ENCODE results near the gene ANKRD34A. TPM values are rescaled to one million over a fixed set of nuclear protein-coding genes. Genes with fewer than 3 reads are reported as not detected.
A peak's percentile ranks its signal among the peaks of the same experiment; 100 is the strongest.

ANKRD34A gene
- total and polyA plus RNA-seq, 2 donors: 0.21 to 1.4 TPM

DNA sequence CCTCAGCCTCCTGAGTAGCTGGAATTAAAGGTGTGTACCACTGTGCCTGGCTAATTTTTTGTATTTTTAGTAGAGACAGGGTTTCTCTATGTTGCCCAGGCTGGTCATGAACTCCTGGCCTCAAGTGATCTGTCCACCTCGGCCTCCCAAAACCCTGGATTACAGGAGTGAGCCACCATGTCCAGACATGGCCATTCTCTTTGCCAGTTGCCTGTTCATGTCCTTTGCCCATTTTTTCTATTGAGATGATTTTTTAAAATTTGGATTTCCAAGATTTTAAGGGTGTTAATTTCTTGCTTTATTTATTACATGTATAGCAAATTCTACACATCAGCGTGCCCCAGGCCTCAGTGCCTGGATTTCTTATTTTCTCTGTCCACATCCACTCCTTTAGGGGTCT, 2.9 kb upstream of the ANKRD34A start:
- H3K4me3 ChIP-seq (ENCODE audit: low read depth, low read length): no peak overlapping the region
- DNase-seq (ENCODE audit: extremely low spot score): no peak
- 97% methylated on average over 2 of the region's 2 CpGs for WGBS
- no peaks in the 10 kb centered on the region for H3K36me3 ChIP-seq (ENCODE audit: insufficient read depth)
- no peak overlapping the region for H3K27ac ChIP-seq (ENCODE audit: low read depth)
- peaks cover 1% of the 10 kb centered on the region for H3K4me1 ChIP-seq (ENCODE audit: insufficient read depth)

DNA sequence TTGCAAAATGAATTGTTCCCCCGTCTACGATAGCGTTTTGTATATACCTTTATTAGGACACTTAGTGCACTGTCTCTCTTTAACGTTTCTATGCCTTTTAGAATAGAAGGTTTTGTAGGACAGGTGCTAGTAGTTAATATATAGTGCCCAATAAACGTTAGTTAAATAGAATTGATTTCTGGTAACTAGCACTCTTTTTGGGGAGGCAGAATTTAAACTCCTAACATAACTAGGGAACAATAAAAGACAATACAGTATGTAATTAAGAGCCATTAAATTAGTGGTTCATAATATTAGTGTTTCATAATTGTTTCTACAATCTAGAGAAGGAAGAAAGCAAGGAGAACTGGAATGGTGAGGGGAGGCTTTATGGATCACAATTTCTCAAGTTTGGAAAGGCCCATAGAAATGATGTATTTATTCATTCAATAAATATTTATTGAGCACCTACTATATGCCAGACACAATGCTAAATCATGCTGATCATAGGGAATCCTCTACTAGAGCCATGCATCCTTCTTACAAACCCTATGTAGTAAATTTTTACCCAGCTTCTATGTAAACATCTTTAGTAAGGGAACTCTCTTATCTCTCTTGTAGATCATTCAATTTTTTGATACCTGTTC, 857 bp upstream of the ANKRD34A start:
- peak overlapping the region; percentile 61 for H3K4me3 ChIP-seq (ENCODE audit: low read depth, low read length)
- H3K27ac ChIP-seq (ENCODE audit: low read depth): no peak overlapping the region
- WGBS: 2% methylated on average over 5 of the region's 5 CpGs
- H3K4me1 ChIP-seq (ENCODE audit: insufficient read depth): peaks cover 1% of the 10 kb centered on the region
- H3K36me3 ChIP-seq (ENCODE audit: insufficient read depth): no peaks in the 10 kb centered on the region
- no peak for DNase-seq (ENCODE audit: extremely low spot score)

DNA sequence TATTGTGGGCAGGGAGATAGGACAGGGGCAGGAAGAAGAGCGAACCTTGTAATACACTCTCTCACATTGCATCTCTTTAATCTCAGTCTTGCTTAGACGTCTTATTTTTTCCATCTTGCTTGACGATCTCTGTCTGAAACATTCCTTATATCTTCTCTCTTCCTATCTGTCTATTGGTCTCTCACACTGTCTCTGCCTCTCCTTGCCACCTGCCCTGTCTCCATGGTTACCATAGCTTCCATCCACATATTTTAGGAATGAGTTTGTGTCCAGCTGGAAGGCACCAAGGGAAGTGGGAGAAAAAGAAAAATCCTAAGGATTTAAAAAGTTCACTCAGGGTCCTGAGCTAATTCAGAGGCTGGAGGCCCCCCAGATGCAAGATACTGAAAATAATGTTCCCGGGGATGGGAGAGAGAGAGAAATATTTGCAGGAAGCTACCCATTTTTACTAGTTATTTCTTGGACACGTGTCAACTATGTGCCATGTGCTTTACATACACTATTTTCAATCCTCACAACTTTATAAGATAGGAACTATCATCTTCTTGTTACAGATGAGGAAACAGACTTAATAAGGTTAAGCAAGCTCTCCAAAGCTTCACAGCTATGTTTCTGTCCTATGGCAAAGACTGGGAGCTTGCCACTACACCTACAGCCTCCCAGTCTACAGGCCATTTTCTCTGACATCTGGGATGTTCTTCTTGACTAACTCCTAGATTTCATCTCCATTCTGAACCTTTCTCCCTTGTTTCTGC, 933 bp downstream of the ANKRD34A start:
- DNase-seq (ENCODE audit: extremely low spot score): no peak
- peak overlapping the region; percentile 33 for H3K27ac ChIP-seq (ENCODE audit: low read depth)
- no peaks in the 10 kb centered on the region for H3K36me3 ChIP-seq (ENCODE audit: insufficient read depth)
- peaks cover 1% of the 10 kb centered on the region for H3K4me1 ChIP-seq (ENCODE audit: insufficient read depth)
- H3K4me3 ChIP-seq (ENCODE audit: low read depth, low read length): peak overlapping the region; percentile 61
- WGBS: 16% methylated on average over 5 of the region's 5 CpGs

DNA sequence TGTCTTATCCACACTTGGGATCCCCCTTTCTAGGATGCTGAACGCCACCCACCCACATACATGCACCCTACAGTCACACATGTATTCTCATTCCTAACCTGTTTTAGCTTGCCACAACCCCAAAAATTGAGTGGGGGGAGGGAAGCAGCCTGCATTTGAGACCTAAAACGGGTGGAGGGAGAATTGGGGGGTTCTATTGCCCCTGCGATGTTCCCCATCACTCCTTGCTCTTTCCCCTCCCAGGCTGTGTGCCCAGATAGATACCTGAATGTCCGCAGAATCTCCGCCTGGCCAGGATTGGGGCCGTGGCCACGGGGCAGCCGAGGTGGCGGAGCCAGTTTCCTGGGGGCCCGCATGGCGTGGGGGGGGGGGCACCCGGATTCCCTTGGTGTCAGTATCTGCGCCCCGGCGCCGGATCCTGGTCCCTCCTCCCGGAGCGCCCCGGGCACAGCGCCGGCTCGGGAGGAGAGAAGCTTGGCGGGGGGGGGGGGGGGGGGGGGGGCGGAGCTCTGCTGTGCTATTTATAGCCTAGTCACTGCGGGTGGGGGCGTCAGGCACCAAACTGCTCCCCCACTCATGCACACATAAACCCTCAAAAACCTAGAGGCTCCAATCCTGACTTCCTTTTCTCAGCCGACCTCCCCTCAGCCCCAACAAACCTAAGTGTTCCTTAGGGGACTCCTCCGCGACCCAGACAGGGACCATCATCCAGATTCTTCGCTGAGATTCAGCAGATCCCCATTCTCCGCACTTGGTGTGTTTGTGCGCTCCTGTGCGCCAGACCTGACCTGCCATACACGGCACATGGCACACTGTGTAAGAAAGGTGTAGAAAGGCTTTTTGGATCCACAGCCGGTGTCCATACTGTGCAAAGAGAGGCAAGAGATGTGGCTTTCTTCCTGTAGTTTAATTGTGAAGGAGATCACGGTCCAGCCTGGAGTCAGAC, 1.9 kb downstream of the ANKRD34A start:
- DNase-seq (ENCODE audit: extremely low spot score): no peak
- peaks cover 1% of the 10 kb centered on the region for H3K4me1 ChIP-seq (ENCODE audit: insufficient read depth)

DNA sequence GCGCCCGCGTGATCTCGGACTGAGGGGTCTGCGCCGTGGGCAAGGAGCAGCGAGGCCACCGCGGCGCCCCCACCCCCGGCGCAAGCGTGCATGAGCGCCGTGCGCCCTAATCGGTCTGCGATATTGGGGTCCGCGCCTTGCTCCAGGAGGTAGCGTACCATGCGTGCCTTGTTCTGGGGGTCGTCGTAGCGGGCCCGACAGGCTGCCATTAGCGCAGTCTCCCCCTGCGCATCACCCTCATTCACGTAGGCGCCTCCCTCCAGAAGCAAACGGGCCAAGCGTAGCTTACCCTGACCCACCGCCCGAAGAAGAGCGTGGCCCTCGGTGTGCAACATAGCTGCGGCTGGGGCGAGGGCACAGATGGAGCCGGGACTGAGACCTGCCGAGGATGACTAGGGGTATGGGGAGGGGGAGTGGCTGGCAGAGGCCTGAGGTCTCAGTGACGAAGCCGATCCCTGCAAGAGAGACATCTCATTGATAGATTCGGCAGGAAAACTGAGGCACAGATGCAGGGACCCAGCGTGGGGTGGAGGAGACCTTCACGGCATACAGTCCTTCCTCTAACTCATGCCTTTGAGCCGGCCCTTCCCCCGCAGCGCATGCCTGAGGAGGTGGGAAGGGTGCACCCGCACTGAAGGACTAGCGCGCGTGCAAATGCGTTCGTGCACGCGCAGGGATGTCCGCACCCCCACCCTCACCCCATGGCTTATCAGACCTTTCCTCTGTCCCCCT, 2.8 kb downstream of the ANKRD34A start:
- WGBS: under 1% methylated on average over 57 of the region's 57 CpGs
- peak overlapping the region; percentile 50 for H3K4me3 ChIP-seq (ENCODE audit: low read depth, low read length)
- peaks cover 1% of the 10 kb centered on the region for H3K4me1 ChIP-seq (ENCODE audit: insufficient read depth)
- H3K36me3 ChIP-seq (ENCODE audit: insufficient read depth): no peaks in the 10 kb centered on the region
- DNase-seq (ENCODE audit: extremely low spot score): no peak
- peak overlapping the region; percentile 28 for H3K27ac ChIP-seq (ENCODE audit: low read depth)

More for the DNA sequence above, 1.9 kb downstream of the ANKRD34A start:
- Histone ChIP-seq H3K27ac (ENCODE audit: low read depth) (peak overlapping the region; percentile 28), H3K4me3 (ENCODE audit: low read depth, low read length) (peak overlapping the region; percentile 50), H3K36me3 (ENCODE audit: insufficient read depth) (no peaks in the 10 kb centered on the region)
- WGBS: 3% methylated on average over 33 of the region's 36 CpGs

DNA sequence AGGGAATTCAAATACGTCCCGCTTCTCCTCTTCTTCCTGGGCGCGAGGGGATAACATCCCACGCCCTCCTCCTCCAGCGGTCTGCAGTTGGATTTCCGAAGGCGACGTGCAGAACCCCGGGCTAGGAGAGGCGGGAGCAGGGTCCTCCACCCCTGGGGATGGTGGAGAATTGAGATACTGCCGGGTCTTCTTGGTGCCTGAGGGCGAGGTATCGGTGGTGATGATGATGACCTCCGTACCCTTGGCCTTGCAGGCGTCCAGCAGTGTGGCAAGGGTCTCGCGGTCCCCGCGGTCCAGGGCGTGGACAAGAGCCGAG, 3.3 kb downstream of the ANKRD34A start:
- Histone ChIP-seq H3K36me3 (ENCODE audit: insufficient read depth) (no peaks in the 10 kb centered on the region), H3K4me3 (ENCODE audit: low read depth, low read length) (peak overlapping the region; percentile 50), H3K4me1 (ENCODE audit: insufficient read depth) (peaks cover 1% of the 10 kb centered on the region), H3K27ac (ENCODE audit: low read depth) (peak overlapping the region; percentile 88)
- WGBS: under 1% methylated on average over 22 of the region's 22 CpGs
- no peak for DNase-seq (ENCODE audit: extremely low spot score)

DNA sequence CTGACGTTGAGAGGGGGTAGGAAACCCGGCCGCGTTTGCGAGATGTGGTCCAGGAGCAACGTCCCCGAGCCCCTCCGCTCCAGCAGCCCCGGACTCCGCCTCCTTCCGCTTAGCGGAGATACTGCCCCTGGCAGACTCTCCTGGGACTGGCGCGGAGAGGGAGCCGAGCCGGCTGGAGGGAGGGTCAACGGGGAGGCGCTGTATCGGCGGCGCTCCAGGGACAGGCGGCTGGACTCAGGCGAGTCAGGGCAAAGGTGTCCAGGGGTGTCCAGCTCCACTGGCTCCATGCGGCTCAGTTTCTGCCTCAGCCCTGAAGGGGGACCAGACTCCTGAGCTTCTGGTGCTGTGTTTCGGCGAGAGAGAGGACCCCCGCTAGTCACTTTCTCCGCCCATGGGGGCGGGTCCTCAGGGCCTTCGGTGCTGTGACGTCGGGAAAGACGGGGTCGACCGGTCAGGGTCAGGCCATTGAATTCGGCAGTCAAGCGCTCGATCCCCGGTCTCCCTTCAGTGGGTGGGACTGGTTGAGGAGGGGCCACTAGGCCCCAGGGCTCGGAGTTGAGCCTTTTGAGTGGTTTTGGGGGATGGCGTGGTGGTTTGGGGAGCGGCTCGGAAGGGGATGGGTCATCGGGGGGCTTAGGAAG, 3.8 kb downstream of the ANKRD34A start:
- H3K36me3 ChIP-seq (ENCODE audit: insufficient read depth): no peaks in the 10 kb centered on the region
- H3K4me1 ChIP-seq (ENCODE audit: insufficient read depth): peaks cover 1% of the 10 kb centered on the region
- no peak for DNase-seq (ENCODE audit: extremely low spot score)
- H3K4me3 ChIP-seq (ENCODE audit: low read depth, low read length): peak overlapping the region; percentile 50
- WGBS: under 1% methylated on average over 44 of the region's 44 CpGs
- H3K27ac ChIP-seq (ENCODE audit: low read depth): peak overlapping the region; percentile 88

DNA sequence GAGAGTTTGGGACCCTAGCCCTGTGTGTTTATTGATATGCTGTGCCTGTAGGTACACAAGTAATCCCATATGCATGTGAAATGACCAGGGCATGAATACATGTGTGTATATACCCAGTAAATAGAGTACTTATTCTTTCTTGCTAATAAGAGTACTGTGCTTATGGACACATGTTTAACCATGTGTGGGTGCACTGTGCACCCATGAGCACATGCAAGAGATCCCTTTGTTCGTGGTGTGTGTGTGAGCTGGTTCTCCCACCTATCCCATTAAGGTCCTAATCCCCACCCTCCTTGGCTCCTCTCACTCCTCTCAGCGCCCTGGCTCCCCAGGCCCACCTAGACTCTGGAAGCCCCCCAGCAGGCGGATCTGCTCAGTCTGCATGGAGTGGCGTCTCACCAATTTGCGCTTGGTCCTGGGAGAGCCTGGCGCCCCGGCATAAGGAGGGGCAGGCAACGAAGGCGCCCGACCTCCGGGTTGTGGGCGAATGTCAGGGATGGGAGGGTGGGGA, 4.4 kb downstream of the ANKRD34A start:
- 8% methylated on average over 12 of the region's 12 CpGs for WGBS
- Histone ChIP-seq H3K4me1 (ENCODE audit: insufficient read depth) (peaks cover 1% of the 10 kb centered on the region), H3K27ac (ENCODE audit: low read depth) (peak overlapping the region; percentile 88), H3K4me3 (ENCODE audit: low read depth, low read length) (peak overlapping the region; percentile 50), H3K36me3 (ENCODE audit: insufficient read depth) (no peaks in the 10 kb centered on the region)
- DNase-seq (ENCODE audit: extremely low spot score): no peak

DNA sequence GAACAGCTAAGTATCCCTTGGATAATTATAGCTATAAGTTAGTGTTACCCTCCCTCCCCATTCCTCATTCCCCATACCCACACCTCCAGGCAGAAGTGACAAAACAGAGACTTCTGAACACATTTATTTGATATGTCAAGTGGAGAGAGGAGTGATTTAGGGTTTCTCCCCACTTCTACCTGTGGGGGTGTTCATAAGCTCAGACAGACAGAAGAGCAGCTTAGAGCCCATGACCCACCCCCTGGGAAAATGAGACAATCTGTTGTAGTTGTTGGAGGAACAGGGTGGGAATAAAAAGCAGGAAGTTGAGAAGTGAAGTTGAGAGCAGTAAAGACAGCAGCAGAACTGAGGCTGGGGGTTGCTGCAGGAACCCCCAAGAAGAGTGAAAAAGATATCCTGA, 5.0 kb downstream of the ANKRD34A start:
- Histone ChIP-seq H3K4me3 (ENCODE audit: low read depth, low read length) (no peak overlapping the region), H3K27ac (ENCODE audit: low read depth) (no peak overlapping the region), H3K36me3 (ENCODE audit: insufficient read depth) (no peaks in the 10 kb centered on the region), H3K4me1 (ENCODE audit: insufficient read depth) (peaks cover 1% of the 10 kb centered on the region)
- DNase-seq (ENCODE audit: extremely low spot score): no peak

DNA sequence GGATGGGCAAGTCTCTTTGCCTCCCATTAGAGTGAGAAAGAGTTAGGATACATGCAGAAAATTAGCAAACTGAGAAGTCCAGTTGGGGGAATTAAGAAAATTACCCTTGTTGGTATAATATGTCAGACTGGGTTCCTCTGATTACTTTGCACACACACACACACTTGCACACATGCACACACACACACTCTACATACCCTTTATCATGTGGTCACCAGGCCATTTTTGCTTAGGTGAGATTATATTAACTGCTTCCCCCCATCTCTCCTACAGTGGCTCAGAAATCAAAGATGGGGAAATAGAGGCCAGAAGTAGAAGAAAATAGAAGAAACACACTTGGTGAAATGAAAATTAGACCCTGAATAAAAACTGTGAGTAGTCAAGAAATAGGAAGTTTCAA, 5.6 kb downstream of the ANKRD34A start:
- H3K4me3 ChIP-seq (ENCODE audit: low read depth, low read length): no peak overlapping the region
- H3K4me1 ChIP-seq (ENCODE audit: insufficient read depth): peaks cover 1% of the 10 kb centered on the region
- H3K36me3 ChIP-seq (ENCODE audit: insufficient read depth): no peaks in the 10 kb centered on the region
- H3K27ac ChIP-seq (ENCODE audit: low read depth): no peak overlapping the region
- DNase-seq (ENCODE audit: extremely low spot score): no peak

DNA sequence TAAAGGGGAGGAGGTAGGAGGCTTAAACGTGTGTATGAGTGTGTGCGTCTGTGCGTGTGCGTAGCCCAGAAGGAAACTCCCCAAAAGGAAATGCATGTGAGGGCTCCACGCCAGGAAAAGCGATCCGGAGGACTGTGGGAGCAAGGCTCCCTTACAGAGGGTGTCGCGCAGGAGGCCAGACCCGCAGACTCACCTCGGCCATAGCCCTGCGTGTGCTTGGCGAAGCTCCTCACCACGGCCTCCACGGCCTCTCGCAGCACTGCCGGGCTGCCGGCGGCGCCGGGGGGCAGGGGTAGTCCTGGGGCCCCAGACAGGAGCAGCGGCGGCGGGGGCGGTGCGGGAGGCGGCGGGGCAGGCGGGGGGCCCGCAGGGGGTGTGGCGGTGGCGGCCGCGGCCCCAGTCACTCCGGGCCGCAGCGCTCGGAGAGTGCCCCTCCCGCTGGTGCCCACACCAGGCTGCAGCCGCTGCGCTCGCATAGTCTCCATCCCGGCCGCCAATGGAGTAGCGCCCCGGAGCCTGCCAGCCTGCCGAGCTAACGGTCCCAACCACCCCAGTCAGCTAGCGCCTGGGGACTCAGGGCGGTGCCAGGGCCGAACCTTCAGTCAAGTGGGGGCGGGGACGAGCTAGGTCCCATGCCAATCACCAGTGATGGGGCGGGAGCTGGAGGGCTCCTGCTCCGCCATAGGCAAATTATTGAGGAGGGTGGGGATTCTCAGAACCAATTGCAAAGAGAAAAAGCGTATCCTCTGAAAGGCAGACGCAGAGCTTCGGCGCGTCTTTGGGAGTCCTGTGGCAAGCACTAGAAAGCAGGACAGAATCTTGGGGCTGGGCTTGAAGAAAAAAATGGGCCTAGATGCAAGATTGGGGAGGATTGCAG, 6.7 kb downstream of the ANKRD34A start, which contains the start of gene LIX1L:
Gene LIX1L (minus strand): TSS at position 575 of the 877 bp plus-strand sequence. CDS start 90 bp downstream, at position 485.
- H3K4me3 ChIP-seq (ENCODE audit: low read depth, low read length): peak within 1 kb of the TSS; percentile 81
- DNase-seq (ENCODE audit: extremely low spot score): peak; percentile 92
- no peaks in the 10 kb centered on the region for H3K4me1 ChIP-seq (ENCODE audit: insufficient read depth)
- under 1% methylated on average over 60 of the region's 60 CpGs for WGBS
- H3K27ac ChIP-seq (ENCODE audit: low read depth): peak within 1 kb of the TSS; percentile 90
- no peaks in the 10 kb centered on the region for H3K36me3 ChIP-seq (ENCODE audit: insufficient read depth)
